GM23338 (cell line): Measurements from ENCODE around the gene PSMD2. TPM values are rescaled to one million over a fixed set of nuclear protein-coding genes. Genes with fewer than 3 reads are reported as not detected.

Experiments
- ATAC-seq: fragments of 200-7000 bp; cut with Tn5 transposase; 3 replicates; pipeline ENCODE4 v1.9.1; 2020
- DNase-seq: peaks from one replicate; pipeline ENCODE4 v3.0.0-alpha.2; 2015; ENCODE audit warnings: low spot score
- H2AFZ ChIP-seq: fragments of 200-600 bp; sonication (generic); 2 replicates; pipeline ENCODE4 v1.8.0; 2016; ENCODE audit warnings: antibody characterized with exemption, mild to moderate bottlenecking, moderate library complexity
- H3F3A ChIP-seq: fragments of 200-600 bp; sonication (generic); replicated peaks from 2 replicates; pipeline ENCODE4 v1.8.0; 2017; ENCODE audit warnings: antibody characterized with exemption, mixed run types, low read depth
- H3K27ac ChIP-seq: fragments of 200-600 bp; sonication (generic); 2 replicates; pipeline ENCODE4 v1.6.1; 2016; ENCODE audit warnings: low read depth
- H3K27me3 ChIP-seq: fragments of 200-600 bp; sonication (generic); 2 replicates; pipeline ENCODE4 v1.8.0; 2016; ENCODE audit warnings: mild to moderate bottlenecking, mixed run types, moderate library complexity; ENCODE audit not compliant: insufficient read depth
- H3K36me3 ChIP-seq: fragments of 200-600 bp; sonication (generic); 2 replicates; pipeline ENCODE4 v1.8.0; 2016; ENCODE audit warnings: mild to moderate bottlenecking; ENCODE audit not compliant: insufficient read depth
- H3K4me1 ChIP-seq: fragments of 200-600 bp; sonication (generic); 2 replicates; pipeline ENCODE4 v1.8.0; 2016; ENCODE audit warnings: mild to moderate bottlenecking, moderate library complexity; ENCODE audit not compliant: insufficient read depth
- H3K4me2 ChIP-seq: fragments of 200-600 bp; sonication (generic); 2 replicates; pipeline ENCODE4 v1.7.1; 2017; ENCODE audit warnings: mixed run types
- H3K4me3 ChIP-seq: fragments of 200-600 bp; sonication (generic); 2 replicates; pipeline ENCODE4 v1.6.1; 2016; ENCODE audit warnings: mixed run types
- H3K79me2 ChIP-seq: fragments of 200-600 bp; sonication (generic); replicated peaks from 2 replicates; pipeline ENCODE4 v1.8.0; 2017; ENCODE audit warnings: mild to moderate bottlenecking; ENCODE audit not compliant: insufficient read depth
- H3K9me2 ChIP-seq: fragments of 200-600 bp; sonication (generic); 2 replicates; pipeline ENCODE4 v1.8.0; 2017; ENCODE audit not compliant: insufficient read depth
- H4K20me1 ChIP-seq: fragments of 200-600 bp; sonication (generic); replicated peaks from 2 replicates; pipeline ENCODE4 v1.8.0; 2017; ENCODE audit warnings: mild to moderate bottlenecking; ENCODE audit not compliant: insufficient read depth
- H3K27ac Mint-ChIP-seq: 2 replicates; pipeline ENCODE4 v1.8.0; 2020; ENCODE audit warnings: inconsistent platforms, mild to moderate bottlenecking, moderate library complexity, mixed read lengths
- H3K27me3 Mint-ChIP-seq: 3 replicates; pipeline ENCODE4 v1.8.0; 2022; ENCODE audit warnings: low read depth, mild to moderate bottlenecking, moderate library complexity, mixed read lengths, inconsistent platforms; ENCODE audit not compliant: insufficient read depth, poor library complexity
- H3K36me3 Mint-ChIP-seq: 3 replicates; pipeline ENCODE4 v1.8.0; 2021; ENCODE audit warnings: low read depth, mild to moderate bottlenecking, inconsistent platforms, moderate library complexity, mixed read lengths
- H3K4me1 Mint-ChIP-seq: 3 replicates; pipeline ENCODE4 v1.8.0; 2020; ENCODE audit warnings: mild to moderate bottlenecking, inconsistent platforms, mixed read lengths
- H3K4me3 Mint-ChIP-seq: 3 replicates; pipeline ENCODE4 v1.8.0; 2021; ENCODE audit warnings: moderate library complexity, mild to moderate bottlenecking, inconsistent platforms, mixed read lengths
- H3K9me3 Mint-ChIP-seq: 3 replicates; pipeline ENCODE4 v1.8.0; 2020; ENCODE audit warnings: moderate library complexity, mild to moderate bottlenecking, inconsistent platforms, mixed read lengths
- CREB1 ChIP-seq: fragments of 250-450 bp; sonication (Bioruptor Pico); IDR thresholded peaks from 2 replicates; pipeline ENCODE4 v1.5.0; 2020; ENCODE audit warnings: low read depth, mild to moderate bottlenecking, moderate library complexity
- EZH2 ChIP-seq: fragments of 200-600 bp; sonication (generic); IDR thresholded peaks from one replicate; pipeline ENCODE4 v1.8.0; 2017; ENCODE audit warnings: antibody characterized with exemption, mild to moderate bottlenecking, low read depth; ENCODE audit not compliant: unreplicated experiment
- EZH2phosphoT487 ChIP-seq: fragments of 200-600 bp; sonication (generic); IDR thresholded peaks from one replicate; pipeline ENCODE4 v1.8.1; 2018; ENCODE audit warnings: antibody characterized with exemption; ENCODE audit not compliant: unreplicated experiment
- JUNB ChIP-seq: IDR thresholded peaks from one replicate; pipeline ENCODE4 v1.6.1; 2016; ENCODE audit warnings: antibody characterized with exemption; ENCODE audit not compliant: unreplicated experiment
- NANOG ChIP-seq: IDR thresholded peaks from 2 replicates; pipeline ENCODE4 v1.6.1; 2016; ENCODE audit warnings: antibody characterized with exemption, borderline replicate concordance
- POLR2AphosphoS5 ChIP-seq: IDR thresholded peaks from 2 replicates; pipeline ENCODE4 v1.6.1; 2016; ENCODE audit warnings: antibody characterized with exemption, low read depth
- STAT1 ChIP-seq: IDR thresholded peaks from one replicate; pipeline ENCODE4 v1.6.1; 2016; ENCODE audit warnings: antibody characterized with exemption; ENCODE audit not compliant: unreplicated experiment
- ZNF114 ChIP-seq: fragments of 250-450 bp; sonication (Bioruptor Pico); IDR thresholded peaks from 2 replicates; pipeline ENCODE4 v1.5.0; 2020; ENCODE audit warnings: mild to moderate bottlenecking, moderate library complexity
- ZNF331 ChIP-seq: fragments of 250-450 bp; sonication (Bioruptor Pico); IDR thresholded peaks from 2 replicates; pipeline ENCODE4 v1.5.0; 2020; ENCODE audit warnings: low read depth, mild to moderate bottlenecking, moderate library complexity
- polyA plus RNA-seq: library from polyadenylated mRNA; unstranded; fragments of >200 nt; fragmentation: Nextera tagmentation; extraction: Ambion mirVana; gene quantifications from 2 replicates; pipeline ENCODE4 v1.2.1, GENCODE V29; 2016
- total RNA-seq: library from RNA; depleted of rRNA; stranded (reverse); fragments of >200 nt; shearing (Covaris generic); gene quantifications from 2 replicates; pipeline ENCODE4 v1.2.3, GENCODE V29; 2014
- TF ChIP-seq, protein P1 (sequence below): fragments of 250-450 bp; sonication (Bioruptor Pico); IDR thresholded peaks from 2 replicates; pipeline ENCODE4 v1.5.0; 2020; ENCODE audit warnings: mild to moderate bottlenecking, moderate library complexity
- TF ChIP-seq, protein P2 (sequence below): IDR thresholded peaks from 2 replicates; pipeline ENCODE4 v1.6.1; 2016; ENCODE audit warnings: antibody characterized with exemption
- TF ChIP-seq, protein P3 (sequence below): IDR thresholded peaks from one replicate; pipeline ENCODE4 v1.6.1; 2018; ENCODE audit warnings: antibody characterized with exemption; ENCODE audit not compliant: unreplicated experiment
- TF ChIP-seq, protein P4 (sequence below), 2 experiments: fragments of 200-600 bp in 1 of 2; sonication (generic) in 1 of 2; conservative IDR thresholded peaks; 2 replicates each; pipeline versions ENCODE4 v1.5.1 to v1.6.1; 2016 to 2017; ENCODE audit warnings: antibody characterized with exemption in 2 of 2, low read depth in 2 of 2, mild to moderate bottlenecking in 2 of 2, moderate library complexity in 1 of 2

PSMD2 gene
- total and polyA plus RNA-seq, 2 experiments from 2014 or later = 117 to 507 TPM

DNA sequence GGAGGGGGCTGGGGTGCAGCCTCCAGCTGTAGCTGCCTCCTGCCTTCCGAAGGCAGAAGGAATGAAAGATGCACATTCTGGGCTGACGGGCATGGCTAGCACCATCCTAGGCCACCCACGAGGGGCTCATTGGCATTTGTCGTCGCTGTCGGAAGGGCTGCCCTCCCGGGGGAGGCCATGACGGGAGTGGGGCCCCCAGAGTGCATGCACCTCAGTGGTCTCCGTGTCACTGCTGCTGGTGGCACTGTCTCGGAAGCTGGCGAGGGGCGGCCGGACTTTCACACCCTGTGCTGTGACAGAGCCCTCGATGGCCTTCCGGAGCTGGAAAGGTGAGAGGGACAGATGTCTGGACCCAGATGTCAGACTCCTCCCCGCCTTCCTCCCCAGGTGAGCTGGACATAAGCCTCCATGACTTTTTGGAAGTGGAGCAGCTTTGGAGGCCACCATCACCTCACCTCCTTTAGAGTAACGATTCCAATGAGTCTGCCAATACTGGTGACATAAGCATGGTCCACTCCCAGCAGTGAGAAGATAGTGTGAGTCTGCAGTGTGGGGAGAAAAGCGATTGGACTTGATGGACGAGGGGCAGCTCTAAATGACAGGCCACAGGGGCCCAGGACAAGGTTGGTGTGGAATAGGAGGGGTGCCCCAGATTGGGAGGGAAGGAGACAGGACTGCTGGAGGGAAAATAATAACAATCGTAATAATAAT, 47.6 kb downstream of the PSMD2 start:
- H3K4me3 Mint-ChIP-seq = no peak overlapping the region
- no peak for TF ChIP-seq ZNF331 (CRISPR knock-in tag)
- TF ChIP-seq, protein P1, sequence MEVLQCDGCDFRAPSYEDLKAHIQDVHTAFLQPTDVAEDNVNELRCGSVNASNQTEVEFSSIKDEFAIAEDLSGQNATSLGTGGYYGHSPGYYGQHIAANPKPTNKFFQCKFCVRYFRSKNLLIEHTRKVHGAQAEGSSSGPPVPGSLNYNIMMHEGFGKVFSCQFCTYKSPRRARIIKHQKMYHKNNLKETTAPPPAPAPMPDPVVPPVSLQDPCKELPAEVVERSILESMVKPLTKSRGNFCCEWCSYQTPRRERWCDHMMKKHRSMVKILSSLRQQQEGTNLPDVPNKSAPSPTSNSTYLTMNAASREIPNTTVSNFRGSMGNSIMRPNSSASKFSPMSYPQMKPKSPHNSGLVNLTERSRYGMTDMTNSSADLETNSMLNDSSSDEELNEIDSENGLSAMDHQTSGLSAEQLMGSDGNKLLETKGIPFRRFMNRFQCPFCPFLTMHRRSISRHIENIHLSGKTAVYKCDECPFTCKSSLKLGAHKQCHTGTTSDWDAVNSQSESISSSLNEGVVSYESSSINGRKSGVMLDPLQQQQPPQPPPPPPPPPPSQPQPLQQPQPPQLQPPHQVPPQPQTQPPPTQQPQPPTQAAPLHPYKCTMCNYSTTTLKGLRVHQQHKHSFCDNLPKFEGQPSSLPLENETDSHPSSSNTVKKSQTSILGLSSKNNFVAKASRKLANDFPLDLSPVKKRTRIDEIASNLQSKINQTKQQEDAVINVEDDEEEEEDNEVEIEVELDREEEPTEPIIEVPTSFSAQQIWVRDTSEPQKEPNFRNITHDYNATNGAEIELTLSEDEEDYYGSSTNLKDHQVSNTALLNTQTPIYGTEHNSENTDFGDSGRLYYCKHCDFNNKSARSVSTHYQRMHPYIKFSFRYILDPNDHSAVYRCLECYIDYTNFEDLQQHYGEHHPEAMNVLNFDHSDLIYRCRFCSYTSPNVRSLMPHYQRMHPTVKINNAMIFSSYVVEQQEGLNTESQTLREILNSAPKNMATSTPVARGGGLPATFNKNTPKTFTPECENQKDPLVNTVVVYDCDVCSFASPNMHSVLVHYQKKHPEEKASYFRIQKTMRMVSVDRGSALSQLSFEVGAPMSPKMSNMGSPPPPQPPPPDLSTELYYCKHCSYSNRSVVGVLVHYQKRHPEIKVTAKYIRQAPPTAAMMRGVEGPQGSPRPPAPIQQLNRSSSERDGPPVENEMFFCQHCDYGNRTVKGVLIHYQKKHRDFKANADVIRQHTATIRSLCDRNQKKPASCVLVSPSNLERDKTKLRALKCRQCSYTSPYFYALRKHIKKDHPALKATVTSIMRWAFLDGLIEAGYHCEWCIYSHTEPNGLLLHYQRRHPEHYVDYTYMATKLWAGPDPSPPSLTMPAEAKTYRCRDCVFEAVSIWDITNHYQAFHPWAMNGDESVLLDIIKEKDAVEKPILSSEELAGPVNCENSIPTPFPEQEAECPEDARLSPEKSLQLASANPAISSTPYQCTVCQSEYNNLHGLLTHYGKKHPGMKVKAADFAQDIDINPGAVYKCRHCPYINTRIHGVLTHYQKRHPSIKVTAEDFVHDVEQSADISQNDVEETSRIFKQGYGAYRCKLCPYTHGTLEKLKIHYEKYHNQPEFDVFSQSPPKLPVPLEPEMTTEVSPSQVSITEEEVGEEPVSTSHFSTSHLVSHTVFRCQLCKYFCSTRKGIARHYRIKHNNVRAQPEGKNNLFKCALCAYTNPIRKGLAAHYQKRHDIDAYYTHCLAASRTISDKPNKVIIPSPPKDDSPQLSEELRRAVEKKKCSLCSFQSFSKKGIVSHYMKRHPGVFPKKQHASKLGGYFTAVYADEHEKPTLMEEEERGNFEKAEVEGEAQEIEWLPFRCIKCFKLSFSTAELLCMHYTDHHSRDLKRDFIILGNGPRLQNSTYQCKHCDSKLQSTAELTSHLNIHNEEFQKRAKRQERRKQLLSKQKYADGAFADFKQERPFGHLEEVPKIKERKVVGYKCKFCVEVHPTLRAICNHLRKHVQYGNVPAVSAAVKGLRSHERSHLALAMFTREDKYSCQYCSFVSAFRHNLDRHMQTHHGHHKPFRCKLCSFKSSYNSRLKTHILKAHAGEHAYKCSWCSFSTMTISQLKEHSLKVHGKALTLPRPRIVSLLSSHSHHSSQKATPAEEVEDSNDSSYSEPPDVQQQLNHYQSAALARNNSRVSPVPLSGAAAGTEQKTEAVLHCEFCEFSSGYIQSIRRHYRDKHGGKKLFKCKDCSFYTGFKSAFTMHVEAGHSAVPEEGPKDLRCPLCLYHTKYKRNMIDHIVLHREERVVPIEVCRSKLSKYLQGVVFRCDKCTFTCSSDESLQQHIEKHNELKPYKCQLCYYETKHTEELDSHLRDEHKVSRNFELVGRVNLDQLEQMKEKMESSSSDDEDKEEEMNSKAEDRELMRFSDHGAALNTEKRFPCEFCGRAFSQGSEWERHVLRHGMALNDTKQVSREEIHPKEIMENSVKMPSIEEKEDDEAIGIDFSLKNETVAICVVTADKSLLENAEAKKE = no peak
- TF ChIP-seq STAT1 = no peak
- TF ChIP-seq, protein P2, sequence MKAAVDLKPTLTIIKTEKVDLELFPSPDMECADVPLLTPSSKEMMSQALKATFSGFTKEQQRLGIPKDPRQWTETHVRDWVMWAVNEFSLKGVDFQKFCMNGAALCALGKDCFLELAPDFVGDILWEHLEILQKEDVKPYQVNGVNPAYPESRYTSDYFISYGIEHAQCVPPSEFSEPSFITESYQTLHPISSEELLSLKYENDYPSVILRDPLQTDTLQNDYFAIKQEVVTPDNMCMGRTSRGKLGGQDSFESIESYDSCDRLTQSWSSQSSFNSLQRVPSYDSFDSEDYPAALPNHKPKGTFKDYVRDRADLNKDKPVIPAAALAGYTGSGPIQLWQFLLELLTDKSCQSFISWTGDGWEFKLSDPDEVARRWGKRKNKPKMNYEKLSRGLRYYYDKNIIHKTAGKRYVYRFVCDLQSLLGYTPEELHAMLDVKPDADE = no peak
- no peak for TF ChIP-seq JUNB
- TF ChIP-seq CREB1 (CRISPR knock-in tag) = no peak
- TF ChIP-seq ZNF114 = no peak
- TF ChIP-seq, protein P3, sequence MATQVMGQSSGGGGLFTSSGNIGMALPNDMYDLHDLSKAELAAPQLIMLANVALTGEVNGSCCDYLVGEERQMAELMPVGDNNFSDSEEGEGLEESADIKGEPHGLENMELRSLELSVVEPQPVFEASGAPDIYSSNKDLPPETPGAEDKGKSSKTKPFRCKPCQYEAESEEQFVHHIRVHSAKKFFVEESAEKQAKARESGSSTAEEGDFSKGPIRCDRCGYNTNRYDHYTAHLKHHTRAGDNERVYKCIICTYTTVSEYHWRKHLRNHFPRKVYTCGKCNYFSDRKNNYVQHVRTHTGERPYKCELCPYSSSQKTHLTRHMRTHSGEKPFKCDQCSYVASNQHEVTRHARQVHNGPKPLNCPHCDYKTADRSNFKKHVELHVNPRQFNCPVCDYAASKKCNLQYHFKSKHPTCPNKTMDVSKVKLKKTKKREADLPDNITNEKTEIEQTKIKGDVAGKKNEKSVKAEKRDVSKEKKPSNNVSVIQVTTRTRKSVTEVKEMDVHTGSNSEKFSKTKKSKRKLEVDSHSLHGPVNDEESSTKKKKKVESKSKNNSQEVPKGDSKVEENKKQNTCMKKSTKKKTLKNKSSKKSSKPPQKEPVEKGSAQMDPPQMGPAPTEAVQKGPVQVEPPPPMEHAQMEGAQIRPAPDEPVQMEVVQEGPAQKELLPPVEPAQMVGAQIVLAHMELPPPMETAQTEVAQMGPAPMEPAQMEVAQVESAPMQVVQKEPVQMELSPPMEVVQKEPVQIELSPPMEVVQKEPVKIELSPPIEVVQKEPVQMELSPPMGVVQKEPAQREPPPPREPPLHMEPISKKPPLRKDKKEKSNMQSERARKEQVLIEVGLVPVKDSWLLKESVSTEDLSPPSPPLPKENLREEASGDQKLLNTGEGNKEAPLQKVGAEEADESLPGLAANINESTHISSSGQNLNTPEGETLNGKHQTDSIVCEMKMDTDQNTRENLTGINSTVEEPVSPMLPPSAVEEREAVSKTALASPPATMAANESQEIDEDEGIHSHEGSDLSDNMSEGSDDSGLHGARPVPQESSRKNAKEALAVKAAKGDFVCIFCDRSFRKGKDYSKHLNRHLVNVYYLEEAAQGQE = no peak
- TF ChIP-seq, protein P4, sequence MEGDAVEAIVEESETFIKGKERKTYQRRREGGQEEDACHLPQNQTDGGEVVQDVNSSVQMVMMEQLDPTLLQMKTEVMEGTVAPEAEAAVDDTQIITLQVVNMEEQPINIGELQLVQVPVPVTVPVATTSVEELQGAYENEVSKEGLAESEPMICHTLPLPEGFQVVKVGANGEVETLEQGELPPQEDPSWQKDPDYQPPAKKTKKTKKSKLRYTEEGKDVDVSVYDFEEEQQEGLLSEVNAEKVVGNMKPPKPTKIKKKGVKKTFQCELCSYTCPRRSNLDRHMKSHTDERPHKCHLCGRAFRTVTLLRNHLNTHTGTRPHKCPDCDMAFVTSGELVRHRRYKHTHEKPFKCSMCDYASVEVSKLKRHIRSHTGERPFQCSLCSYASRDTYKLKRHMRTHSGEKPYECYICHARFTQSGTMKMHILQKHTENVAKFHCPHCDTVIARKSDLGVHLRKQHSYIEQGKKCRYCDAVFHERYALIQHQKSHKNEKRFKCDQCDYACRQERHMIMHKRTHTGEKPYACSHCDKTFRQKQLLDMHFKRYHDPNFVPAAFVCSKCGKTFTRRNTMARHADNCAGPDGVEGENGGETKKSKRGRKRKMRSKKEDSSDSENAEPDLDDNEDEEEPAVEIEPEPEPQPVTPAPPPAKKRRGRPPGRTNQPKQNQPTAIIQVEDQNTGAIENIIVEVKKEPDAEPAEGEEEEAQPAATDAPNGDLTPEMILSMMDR (conservative IDR thresholded peaks at IDR 0.05; ENCODE audit: low read depth in 2 of 2) = no peak
- TF ChIP-seq NANOG = no peak
- no peak for TF ChIP-seq POLR2AphosphoS5
- no peak for TF ChIP-seq EZH2phosphoT487
- no peak for TF ChIP-seq EZH2

More for the DNA sequence above, 47.6 kb downstream of the PSMD2 start:
- Histone ChIP-seq H3K36me3 (no peaks in the 10 kb centered on the region), H3F3A (no peaks in the 10 kb centered on the region), H3K27ac (no peak overlapping the region), H4K20me1 (peaks cover 7% of the 10 kb centered on the region; the same call in 1 of the 2 replicates), H2AFZ (no peak overlapping the region), H3K4me1 (peaks cover 7% of the 10 kb centered on the region; the same call in 1 of the 2 replicates), H3K79me2 (no peaks in the 10 kb centered on the region), H3K4me2 (no peak overlapping the region), H3K4me3 (no peak overlapping the region), H3K9me2 (no peaks in the 10 kb centered on the region), H3K27me3 (no peaks in the 10 kb centered on the region)
- no peak for ATAC-seq
- Mint-ChIP-seq H3K9me3 (no peaks in the 10 kb centered on the region), H3K4me1 (peaks cover 19% of the 10 kb centered on the region), H3K27me3 (peaks cover 8% of the 10 kb centered on the region), H3K36me3 (peaks cover 19% of the 10 kb centered on the region), H3K27ac (no peak overlapping the region)
- no peak for DNase-seq
